HG03045 (cell line): Measurements from ENCODE around the gene QPCTL.

Experiments
- ATAC-seq: cut with Tn5 transposase; IDR thresholded peaks from one replicate; pipeline ENCODE4 v1.9.1; 2021; ENCODE audit warnings: mild to moderate bottlenecking, moderate library complexity; ENCODE audit not compliant: unreplicated experiment

QPCTL gene

DNA sequence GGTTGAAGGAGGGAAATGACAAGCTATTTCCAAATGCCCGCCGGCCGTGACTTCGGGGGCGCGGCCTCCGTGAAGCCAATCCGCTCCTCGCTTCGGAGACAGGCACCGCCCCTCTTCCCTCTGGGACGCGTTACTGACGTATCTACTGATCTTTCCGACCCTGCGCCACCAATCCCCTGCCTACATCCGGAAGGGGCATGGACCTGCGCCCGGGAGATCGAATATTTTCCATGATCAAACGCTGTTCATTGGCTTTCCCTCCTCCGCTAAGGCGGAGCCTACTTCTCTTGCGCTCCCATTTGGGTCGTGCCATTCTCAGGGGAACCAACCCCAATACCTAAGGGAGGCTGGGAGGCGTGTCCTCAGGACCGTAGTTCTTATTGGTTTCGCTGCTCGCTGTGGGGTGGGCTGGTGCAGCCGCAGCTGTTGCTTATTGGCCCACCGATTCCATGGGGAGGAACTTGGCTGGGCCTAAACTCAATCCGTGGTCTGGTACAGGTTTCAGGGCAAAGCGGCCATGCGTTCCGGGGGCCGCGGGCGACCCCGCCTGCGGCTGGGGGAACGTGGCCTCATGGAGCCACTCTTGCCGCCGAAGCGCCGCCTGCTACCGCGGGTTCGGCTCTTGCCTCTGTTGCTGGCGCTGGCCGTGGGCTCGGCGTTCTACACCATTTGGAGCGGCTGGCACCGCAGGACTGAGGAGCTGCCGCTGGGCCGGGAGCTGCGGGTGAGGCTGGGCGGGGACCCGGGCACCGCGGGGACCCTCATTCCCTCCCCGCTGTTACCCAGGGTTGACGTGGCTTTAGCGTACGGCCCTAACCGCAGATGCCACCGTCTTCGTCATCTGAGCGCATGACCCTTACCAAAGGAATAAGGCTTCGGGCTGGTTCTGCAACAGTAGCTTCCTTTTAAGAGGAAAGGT, at the start of gene QPCTL:
TSS of gene QPCTL (plus strand) at position 480 of the 919 bp plus-strand sequence. CDS start at position 518, 38 bp downstream.
- ATAC-seq = peak; percentile 86

DNA sequence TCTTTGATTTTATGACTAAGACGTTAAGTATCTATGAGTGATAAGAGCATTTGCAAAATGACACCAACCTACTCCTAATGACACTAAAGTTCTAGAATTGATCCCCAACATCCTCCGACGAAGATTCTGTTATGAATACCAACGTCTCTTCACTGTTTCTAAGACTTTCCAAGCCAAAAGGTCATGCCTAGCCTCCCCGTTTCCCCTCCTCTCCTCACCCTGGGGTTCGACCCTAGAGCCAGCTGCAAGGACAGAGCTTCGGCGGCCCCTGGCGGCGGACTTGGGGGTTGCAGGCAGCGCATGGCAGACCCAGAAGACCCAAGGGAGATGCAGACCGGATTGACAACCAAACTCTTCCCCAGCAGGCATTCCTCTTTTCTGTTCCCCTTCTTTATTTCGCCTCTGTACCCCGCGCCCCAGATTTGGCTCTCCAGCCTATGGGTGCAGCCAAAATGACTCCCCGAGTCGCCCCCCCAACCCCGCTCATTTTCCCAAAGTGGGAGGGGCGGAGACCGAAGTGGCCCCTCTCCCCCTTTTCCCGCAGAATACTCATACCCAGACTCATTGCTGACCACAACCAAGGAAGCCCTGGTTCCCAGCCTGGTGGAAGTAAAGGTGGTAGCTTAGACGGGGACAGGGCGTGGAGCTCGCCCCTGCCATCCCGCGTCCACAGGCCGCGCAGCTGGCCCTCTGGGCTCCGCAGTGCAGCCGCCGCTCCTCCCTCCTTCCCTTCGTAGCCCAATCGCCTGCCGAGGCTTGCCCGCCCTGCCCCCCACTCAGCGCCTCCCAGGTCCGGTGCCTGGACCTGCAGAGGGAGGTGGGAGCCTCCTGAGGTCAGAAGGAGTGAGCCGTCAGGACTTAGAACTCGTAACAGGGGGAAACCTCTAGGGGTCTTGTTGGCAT, 49.2 kb upstream of the QPCTL start:
- no peak for ATAC-seq

DNA sequence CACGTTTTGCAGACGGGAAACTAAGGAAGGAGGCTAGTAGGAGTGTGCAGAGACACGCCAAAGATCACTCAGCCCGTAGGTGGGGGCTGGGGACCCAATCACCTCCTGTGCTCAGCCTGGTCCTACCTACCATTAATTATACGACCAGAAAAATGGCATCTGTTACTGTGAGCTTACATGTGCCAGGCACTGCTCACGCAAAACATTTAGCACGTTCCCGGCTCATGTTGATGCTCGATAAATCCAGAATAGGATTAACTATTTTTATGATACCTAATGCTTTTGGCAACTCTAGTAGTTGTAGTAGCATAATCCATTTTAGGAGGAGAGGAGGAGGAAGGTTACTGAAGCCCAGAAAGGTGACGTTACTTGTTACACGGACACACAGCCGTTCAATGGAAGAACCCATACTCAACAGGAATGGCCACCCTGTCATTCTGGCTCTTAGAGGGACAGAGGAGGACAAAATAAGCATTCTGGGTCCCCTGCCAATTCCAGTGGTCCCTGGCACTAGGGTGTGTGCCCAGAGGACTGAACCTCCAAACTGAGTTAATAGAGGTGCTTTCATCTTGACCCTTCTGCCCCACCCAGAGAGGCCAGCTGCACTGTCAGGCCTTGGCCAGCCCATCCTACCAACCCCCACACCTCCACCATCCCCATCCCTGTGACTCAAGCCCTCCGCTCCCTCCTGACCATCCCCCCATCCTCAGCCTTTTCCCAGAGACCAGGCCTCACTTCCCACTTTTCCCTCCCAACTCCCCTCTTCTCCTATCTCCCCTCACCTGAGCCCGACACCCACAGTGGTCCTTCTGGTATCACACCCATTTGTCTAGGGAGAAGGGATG, 48.3 kb upstream of the QPCTL start:
- no peak for ATAC-seq

DNA sequence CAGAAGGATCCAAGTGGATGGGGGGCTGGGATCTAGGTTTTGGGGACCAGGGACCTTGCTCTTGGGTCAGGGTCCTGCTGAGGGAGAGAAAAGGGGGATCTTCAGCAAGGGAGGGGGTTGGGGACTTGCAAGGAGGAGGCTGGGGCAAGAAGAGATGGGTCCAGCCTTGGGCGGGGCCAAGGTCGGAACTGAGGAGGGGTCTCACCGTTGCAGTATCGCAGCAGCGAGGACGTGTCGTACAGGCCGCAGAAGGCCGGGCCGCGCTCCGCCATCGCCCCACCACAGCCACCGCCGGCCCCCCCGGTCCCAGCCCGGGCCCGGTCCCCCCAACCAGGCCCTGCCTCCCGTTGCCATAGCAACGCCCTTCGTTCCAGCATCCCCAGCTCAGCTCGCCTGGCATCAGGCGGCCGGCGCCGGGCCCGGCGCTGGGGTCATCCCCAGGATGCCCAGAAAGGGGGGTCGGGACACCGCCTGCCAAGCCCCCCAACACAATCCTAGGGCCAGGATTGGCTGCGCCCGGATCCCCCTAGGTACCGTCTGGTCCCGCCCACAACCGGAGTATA, 47.3 kb upstream of the QPCTL start:
- ATAC-seq = no peak

DNA sequence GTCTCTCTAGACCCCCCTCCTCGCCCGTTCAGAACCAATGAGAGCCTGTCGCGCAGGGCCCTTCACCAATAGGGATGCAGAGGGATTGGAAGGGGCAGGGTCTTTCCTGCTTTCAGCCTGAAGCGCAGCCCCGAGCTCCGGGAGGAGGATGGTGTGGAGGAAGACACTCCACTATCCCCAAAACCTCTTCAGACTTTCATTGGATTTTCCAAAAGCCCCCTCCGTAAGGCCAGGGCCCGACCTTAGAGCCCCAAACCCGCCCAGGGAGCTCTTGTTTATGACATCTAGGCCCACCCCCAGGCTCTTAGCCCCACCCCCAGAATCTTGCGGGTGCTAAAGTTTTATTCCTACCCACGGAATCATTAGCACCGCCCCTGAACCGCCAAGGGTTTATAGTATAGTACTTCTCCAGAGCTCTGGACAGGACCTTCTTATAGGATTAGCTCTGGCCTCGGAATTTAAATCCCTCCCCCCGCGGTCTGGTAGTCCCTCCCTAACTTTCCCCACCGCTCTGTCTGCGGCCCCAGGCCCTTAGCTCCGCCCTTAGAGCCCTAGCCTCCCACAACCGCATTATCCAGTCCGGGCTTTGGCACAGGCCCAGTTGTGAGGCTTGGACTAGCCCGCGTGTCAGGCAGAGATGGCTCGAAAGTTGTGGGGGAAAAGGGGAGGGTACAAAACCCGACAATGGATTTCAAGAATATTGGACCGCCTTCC, 46.7 kb upstream of the QPCTL start:
- ATAC-seq = peak; percentile 51

DNA sequence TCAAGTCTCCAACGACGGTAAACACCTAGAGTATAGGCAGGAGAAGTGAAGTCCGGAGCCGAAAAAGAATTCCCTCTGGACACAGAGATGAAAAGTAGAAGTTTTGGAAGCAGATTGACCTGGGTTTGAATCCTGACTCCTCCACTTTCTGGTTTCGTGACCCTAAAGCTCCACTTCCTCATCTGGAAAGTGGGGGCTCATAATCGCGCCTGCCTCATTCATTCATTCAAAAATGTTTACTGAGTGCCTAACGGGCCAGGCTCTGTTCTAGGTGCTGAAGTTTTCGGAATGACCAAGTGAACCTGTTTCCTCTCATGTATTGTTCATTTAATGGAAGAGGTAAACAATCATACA, 46.1 kb upstream of the QPCTL start:
- ATAC-seq = no peak

DNA sequence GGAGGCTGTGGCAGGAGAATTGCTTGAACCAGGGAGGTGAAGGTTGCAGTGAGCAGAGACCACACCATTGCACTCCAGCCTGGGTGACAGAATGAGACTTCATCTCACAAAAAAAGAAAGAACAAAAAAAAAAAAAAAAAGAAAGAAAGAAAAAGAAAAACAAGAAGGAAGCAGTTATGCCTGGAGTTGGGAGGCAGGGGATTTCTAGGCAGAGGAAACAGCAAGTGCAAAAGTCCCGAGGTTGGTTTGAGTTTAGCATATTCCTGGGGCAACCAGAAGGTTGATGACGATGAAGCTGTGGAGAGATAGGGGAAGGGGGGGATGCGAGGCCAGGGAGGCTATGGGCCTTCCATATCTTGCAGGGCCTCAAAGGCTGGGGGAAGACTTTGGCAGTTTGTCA, 41.7 kb upstream of the QPCTL start:
- no peak for ATAC-seq

DNA sequence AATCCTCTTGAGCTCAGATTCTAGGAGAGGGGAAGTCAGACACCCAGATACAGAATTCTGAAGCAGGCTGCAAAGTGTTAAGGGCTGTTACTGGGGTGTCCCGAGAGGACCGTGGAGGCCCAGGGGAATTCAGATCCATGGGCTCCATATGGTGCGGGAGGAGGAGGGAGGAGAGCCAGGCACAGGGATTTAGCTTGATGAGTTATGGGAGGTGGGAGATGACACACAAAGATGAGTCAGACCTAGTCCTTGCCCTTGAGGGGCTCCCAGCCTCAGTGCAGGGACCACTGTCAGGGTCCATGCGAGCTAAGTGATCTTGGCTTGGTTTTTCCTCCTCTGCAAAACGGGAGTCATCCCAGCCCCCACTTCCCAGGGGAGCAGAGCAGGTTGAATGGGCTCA, 38.8 kb upstream of the QPCTL start:
- ATAC-seq = no peak

DNA sequence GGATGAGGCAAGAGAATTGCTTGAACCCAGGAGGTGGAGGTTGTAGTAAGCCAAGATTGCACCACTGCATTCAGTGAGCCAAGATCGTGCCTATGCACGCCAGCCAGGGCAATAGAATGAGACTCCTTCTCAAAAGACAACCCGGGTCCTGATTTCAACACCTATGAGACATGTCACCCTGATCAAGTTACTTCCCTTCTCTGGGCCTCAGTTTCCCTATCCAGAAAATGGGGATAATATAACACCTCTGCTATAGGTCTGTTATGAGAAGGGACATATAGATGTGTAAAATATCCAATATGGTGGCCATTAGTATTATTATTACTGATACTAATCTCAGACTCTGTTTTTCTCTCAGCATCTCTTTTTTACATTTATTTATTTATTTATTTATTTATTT, 37.4 kb upstream of the QPCTL start:
- no peak for ATAC-seq

DNA sequence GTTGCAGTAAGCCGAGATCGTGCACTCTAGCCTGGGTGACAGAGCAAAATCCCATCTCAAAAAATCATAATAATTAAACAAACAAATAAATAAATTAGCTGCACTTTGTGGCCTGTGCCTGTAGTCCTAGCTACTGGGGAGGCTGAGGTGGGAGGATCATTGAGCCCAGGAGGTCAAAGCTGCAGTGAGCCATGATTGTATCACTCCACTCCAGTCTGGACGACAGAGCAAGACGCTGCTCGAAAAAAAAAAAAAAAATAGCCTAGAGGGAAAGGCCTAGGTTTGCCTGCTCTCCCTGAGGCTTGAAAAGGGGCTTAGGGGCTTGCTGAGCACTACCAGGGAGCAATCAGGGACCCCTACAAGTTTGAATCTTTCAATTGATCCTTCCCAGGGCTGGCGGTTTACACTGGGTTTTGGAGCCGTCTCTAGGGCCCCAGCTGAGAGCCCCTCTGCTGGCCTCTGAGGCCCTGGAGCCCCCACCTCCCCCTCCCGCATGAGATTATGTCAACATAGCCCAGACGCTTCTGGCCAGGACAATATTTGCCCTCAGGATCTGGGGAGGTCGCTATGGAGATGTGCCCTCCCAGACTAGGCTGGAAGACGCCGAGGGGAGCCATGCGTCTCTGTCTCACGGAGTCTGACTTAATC, 34.8 kb upstream of the QPCTL start:
- ATAC-seq = no peak

DNA sequence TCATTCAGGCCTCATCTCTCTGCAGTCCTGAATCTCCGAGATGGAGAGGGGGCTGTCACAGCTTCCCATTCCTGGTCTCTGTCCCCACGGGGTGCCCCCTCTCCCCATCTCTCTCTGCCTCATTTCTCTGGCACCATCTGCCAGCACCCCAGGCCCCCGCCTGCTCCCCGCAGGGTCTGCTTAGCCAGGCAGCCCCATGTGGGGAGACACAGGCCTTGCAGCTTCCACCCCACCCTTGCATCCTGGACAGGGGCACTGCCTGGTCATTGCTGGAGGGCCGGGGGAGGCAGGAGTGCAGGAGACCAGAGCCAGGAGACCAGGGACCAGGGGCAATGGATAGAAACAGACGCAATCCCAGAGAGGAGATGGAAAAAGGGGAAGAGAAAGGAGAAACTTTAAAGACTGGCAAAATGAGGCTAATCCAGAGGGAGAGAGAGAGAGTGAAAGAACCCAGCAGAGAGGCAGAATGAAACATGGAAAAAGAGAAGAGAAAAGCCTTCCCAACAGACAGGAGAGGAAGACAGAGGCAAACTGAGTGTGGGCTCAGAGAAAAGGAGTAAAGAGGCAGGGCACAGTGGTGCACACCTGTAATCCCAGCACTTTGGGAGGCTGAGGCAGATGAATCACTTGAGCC, 33.3 kb upstream of the QPCTL start:
- no peak for ATAC-seq

DNA sequence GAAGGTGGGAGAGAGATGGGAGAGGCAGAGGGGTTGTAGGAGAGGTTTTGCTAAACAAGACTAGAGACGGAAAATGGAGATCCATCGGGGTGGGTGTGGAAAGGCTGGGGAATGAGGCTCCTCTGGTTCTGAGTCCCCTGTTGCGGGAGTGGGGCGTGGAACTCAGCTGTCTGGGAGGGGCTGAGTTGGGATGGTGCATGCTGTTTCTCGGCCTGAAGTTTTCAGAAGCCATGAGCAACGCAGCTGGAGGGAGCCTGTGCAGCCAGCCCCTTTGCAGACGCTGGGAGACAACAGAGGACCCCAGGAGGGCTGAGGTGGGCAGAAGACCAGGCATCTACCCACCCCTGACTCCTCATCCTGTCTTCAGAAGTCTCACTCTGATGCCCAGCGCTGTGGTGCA, 31.8 kb upstream of the QPCTL start:
- ATAC-seq = no peak

DNA sequence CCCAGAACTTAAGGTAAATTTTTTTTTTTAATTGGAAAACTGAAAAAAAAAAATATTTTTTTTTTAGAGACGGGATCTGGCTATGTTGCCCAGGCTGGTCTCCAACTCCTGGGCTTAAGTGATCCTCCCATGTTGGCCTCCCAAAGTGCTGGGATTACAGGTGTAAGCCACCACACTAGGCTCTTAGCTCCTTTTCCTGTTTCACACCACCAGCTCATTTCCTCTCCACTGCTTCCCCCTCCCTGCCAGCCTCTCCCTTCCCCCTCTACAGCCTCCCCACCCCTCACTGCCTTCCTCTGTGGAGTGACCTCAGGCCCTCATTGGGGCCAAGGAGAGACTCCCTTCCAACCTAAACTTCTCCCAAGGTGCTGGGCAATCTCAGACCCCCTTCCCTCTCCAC, 28.7 kb upstream of the QPCTL start:
- no peak for ATAC-seq

DNA sequence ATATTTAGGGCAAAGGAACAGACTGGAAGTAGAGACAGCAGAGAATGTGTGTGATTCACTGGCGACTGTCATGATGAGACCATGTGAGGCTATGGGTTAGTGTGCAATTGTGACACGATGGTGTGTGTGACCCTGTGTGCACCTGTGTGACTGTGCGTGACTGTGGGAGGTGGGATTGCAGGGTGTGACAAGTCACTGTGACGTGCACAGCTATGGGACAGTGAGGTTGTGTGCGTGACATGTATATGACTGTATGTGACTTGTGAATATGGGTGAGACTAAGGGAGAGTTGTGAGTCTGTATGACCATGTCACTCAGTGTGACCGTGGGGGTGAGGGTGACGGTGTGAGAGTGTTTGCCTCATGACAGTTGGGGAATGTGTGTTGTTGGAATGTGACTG, 27.9 kb upstream of the QPCTL start:
- ATAC-seq = no peak

DNA sequence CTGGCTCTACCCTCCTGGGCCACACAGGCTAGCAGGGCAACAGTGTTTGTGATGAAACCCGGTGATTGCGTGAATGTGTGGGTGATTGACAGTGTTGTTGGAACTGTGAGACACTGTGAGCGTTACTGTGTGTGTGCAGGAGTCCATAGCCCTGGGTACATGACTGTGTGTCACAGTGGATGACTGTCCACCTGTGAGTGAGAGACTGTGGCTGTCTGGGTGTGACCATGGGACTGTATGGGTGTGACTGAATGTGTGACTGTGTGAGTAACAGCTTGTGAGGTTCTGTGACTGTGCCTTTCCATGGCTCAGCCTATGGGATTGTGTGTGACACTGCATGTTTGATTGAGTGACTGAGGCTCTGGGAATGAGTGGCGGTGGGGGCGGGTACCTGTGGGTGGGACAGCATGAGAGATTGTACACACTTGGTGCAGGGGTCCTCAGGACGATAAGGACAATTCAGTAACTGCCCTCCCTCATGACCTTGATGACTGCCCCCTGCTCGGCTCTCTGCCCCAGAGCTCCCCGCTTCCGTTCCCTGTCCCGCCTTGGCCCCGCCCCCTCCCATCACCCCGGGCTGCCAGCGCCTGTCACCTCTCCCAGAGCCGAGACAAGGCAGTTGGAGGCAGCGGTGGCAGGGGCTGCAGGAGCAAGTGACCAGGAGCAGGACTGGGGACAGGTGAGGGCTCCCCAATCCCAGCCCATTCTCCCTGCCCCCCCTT, 24.7 kb upstream of the QPCTL start, which contains the start of gene GIPR:
TSS of gene GIPR (plus strand) at position 602 of the 722 bp plus-strand sequence. CDS start 1,300 bp downstream, outside the sequence.
- ATAC-seq = no peak

DNA sequence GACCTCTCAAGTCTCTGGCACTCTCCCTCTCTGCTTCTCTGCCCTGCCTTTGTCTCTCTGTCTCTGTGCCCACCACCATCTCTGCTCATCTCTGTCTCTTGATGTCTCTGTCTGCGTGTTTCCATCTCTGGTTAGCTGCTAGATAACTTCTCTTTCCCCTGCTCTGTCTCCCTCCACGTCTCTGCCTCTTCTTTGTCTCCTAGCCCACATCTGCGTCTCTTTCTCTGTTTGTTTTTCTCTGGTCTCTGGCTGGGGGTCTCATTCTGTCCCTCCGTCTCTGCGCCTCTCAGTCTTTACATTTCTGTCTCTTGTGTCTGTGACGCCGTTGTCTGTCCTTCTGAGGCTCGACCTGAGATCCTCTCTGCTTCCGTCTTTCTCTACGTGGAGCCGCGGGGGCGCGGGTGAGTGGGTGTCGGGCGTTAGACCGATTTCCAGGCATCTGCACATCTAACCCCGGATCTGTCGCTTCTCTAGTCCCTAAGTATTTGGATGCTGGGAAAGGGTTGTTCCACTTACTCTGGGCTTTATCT, 24.1 kb upstream of the QPCTL start:
- ATAC-seq = no peak

DNA sequence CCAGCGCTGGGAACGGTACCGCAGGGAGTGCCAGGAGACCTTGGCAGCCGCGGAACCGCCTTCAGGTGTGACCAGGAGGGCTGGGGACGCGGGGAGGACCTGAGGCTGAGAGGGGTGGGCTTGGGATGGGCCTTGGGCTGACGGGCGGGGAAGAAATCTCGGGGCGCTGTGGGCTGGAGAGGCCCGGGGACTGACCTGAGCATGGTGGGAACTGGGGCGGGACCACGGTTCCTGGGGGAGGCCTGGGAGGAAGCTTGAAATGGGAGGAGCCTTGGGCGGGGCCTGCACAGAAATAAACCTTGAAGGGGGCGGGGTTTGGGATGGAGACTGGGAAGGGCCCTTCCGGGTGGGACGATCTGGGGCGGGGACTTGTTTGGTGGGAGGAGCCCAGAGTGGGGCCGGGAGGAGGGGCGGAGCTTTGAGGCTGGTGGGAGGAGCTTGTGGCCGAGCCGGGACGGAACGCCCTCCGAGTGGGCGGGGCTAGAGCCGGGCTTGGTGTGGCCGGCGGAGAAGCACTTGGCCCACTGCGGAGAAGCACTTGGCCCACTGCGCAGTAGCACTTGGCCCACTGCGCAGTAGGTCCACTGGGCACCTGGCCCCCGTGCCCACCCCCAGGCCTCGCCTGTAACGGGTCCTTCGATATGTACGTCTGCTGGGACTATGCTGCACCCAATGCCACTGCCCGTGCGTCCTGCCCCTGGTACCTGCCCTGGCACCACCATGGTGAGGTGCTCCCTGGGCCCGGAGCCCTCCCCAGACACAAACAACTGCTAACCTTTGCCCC, 21.6 kb upstream of the QPCTL start:
- ATAC-seq = peak; percentile 51
